ENCODE measurements around the gene MTMR12.
A peak's percentile ranks its signal among the peaks of the same experiment; 100 is the strongest.

Gene MTMR12

GRCh38 chr5:32275396-32275741 lies 37.4 kb downstream of the MTMR12 start:
- no peak for DNase-seq (ENCODE audit: low spot score)

GRCh38 chr5:32274548-32275395 lies 38.0 kb downstream of the MTMR12 start:
- DNase-seq (ENCODE audit: low spot score) = no peak

- no peak for DNase-seq (ENCODE audit: low spot score)
Measured at GRCh38 chr5:32273821-32274220, 38.9 kb downstream of the MTMR12 start.

GRCh38 chr5:32272746-32273145 lies 40.0 kb downstream of the MTMR12 start:
- no peak for DNase-seq (ENCODE audit: low spot score)

GRCh38 chr5:32270946-32271345 lies 41.8 kb downstream of the MTMR12 start:
- no peak for DNase-seq (ENCODE audit: low spot score)

GRCh38 chr5:32270178-32270577 lies 42.6 kb downstream of the MTMR12 start:
- no peak for DNase-seq (ENCODE audit: low spot score)

- DNase-seq (ENCODE audit: low spot score) = no peak
Measured at GRCh38 chr5:32265902-32266301, 46.8 kb downstream of the MTMR12 start.

GRCh38 chr5:32264957-32265572 lies 47.7 kb downstream of the MTMR12 start:
- no peak for DNase-seq (ENCODE audit: low spot score)

- no peak for DNase-seq (ENCODE audit: low spot score)
Measured at GRCh38 chr5:32263684-32264083, 49.1 kb downstream of the MTMR12 start.

GRCh38 chr5:32261198-32261597 lies 51.5 kb downstream of the MTMR12 start:
- DNase-seq (ENCODE audit: low spot score) = no peak

- DNase-seq (ENCODE audit: low spot score) = no peak
Measured at GRCh38 chr5:32259033-32259432, 53.7 kb downstream of the MTMR12 start.

GRCh38 chr5:32258424-32258823 lies 54.3 kb downstream of the MTMR12 start:
- peak; percentile 23 for DNase-seq (ENCODE audit: low spot score)

GRCh38 chr5:32255540-32255900 lies 57.2 kb downstream of the MTMR12 start:
- no peak for DNase-seq (ENCODE audit: low spot score)

GRCh38 chr5:32254881-32255539 lies 57.7 kb downstream of the MTMR12 start:
- DNase-seq (ENCODE audit: low spot score) = peak; percentile 35

- no peak for DNase-seq (ENCODE audit: low spot score)
Measured at GRCh38 chr5:32251871-32252458, 60.8 kb downstream of the MTMR12 start.

- DNase-seq (ENCODE audit: low spot score) = no peak
Measured at GRCh38 chr5:32249668-32250067, 63.1 kb downstream of the MTMR12 start.

GRCh38 chr5:32245742-32246141 lies 67.0 kb downstream of the MTMR12 start:
- DNase-seq (ENCODE audit: low spot score) = no peak

GRCh38 chr5:32244017-32244416 lies 68.7 kb downstream of the MTMR12 start:
- DNase-seq (ENCODE audit: low spot score) = no peak

GRCh38 chr5:32241034-32241783 lies 71.5 kb downstream of the MTMR12 start:
- no peak for DNase-seq (ENCODE audit: low spot score)

GRCh38 chr5:32239385-32239784 lies 73.4 kb downstream of the MTMR12 start:
- DNase-seq (ENCODE audit: low spot score) = no peak

GRCh38 chr5:32233696-32234447 lies 78.9 kb downstream of the MTMR12 start:
- DNase-seq (ENCODE audit: low spot score) = peak; percentile 64
